CD4-positive, alpha-beta T cell treated with Interferon alpha-2 for 1 hour (primary cell): ENCODE results near the gene NKX6-1.
A peak's percentile ranks its signal among the peaks of the same experiment; 100 is the strongest.

ENCODE experiments used
- DNase-seq, 2 donors: peaks; one replicate each; pipeline ENCODE4 v3.0.0-alpha.2; 2020 to 2022

Gene NKX6-1

DNA sequence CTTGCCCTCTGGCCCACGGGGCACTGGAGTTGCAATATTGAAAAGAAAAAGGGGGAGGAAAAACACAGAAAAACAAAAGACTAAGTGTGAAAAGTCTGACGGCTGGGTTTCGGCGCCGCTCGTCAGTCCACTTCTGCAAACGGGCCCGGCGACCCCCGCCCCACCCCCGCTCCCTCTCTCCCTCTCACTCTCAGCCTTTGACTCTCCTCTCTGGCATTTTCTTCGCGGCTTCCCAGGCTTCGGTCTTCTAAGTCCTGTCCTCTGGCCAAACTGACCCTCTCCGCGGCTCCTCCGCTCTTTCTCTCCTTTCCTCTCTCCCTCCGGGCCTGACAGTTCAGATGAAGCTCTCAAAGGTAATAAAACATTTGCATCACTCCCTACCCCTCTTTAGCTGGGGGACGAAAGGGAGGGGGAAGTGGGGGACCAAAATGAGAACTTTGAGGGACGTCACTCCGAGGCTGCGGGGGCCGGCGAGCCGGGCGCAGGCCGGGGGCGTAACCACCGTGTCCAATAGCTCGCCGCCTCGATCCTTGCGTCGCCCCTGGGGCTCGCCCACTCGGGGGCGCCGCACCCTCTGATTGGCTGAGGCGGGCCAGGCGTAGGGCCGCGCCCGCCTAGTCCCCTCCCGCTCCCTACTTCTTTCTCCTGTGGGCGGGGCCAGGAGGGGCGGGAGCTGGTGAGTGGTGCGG is at the start of gene NKX6-1:
TSS of gene NKX6-1 (minus strand) at position 358 of the 689 bp plus-strand sequence. CDS start 1,064 bp downstream, outside the sequence.
- peak in 1 of 2 donors; percentile 17 for DNase-seq

DNA sequence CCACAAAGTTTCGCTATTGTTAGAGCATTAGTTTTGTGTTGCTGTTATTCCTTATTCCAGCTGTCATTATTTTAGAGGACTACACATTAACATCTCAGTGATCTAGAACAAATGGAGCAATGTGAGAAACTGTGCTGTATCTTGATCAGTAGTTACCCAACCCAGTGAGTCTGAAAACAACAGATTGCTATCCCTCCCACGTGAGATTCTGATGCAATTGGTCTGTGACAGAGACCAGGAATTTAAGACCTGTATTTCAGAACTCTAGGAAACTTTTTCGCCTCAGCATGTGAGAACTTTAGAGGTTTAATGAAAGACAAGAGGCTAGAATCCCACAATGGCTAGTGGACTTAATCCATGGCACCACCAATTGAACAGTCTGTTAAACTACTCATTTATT is 48.1 kb upstream of the NKX6-1 start:
- DNase-seq: no peak

DNA sequence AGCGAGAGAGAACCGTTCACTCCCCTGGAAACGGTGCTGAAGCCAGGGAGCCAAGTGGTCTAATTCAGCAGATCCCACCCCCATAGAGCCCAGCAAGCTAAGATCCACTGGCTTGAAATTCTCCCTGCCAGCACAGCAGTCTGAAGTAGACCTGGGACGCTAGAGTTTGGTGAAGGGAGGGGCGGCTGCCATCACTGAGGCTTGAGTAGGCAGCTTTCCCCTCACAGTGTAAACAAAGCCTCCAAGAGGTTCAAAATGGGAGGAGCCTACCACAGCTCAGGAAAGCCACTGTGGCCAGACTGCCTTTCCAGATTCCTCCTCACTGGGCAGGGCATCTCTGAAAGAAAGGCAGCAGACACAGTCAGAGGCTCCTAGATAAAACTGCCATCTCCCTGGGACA is 46.0 kb upstream of the NKX6-1 start:
- DNase-seq: no peak

DNA sequence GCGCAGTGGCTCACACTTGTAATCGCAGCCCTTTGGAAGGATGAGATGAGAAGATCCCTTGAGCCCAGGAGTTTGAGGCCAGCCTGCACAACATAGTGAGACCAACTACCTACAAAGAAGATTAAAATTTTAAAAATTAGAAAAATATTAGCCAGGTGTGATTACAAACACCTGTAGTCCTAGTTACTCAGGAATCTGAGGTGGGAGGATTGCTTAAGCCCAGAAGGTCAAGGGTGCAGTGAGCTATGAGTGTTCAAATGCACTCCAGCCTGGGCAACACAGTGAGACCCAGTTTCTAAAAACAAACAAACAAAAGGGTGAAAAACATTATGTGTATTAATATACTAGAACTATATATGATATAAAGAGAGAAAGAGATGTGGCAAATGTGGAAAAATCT is 36.8 kb upstream of the NKX6-1 start:
- DNase-seq: no peak

DNA sequence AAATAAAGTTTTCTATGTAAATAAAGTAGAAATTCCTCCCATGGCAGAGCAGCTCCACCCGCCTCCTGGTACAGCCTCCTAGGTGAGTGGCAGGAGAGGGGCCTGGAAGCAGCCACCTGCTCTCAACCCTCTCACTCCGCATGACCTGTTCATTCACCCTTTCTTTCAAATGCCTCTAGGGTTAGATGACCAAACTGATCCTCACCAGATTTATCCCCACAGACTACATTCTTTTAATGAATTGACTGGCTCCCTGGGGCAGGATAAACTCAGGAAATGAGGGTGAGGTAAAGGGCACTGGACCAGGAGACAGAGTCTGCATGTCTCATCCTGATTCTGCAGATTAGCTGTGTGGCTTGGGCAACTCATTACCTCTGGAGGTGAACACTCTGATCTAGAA is 32.6 kb upstream of the NKX6-1 start:
- DNase-seq: no peak

DNA sequence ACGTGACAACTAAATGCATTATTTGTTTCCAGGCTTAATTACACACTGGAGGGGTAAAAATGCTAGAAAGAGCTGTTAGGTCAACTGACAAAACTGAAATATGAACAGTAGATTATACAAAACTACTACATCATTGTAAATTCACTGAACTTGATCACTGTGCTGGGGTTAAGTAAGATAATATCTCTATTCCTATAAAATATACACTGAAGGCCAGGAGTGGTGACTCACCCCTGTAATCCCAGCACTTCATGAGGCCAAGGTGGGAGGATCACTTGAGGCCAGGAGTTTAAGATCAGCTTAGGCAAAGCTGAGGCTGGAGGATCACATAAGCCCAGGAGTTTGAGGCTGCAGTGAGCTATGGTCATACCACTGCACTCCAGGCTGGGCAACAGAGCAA is 31.8 kb upstream of the NKX6-1 start:
- no peak for DNase-seq

DNA sequence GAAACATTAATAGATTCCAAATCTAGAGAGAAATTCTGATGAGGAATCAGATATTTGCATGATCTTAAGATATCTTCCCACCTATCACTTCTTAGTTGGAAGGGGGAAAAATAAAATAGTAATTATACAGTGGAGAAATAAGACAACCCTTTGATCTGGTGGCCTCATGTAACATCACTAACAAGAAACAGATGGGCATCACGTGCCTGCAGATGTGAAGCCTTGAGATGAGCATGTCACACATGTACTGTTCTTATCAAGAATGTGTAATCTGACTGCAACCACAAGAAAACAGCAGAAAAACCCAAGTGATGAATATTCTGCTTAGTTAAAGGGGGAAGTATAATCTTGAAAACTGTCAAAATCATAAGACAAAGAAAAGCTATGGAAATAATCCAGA is 31.4 kb upstream of the NKX6-1 start:
- no peak for DNase-seq

DNA sequence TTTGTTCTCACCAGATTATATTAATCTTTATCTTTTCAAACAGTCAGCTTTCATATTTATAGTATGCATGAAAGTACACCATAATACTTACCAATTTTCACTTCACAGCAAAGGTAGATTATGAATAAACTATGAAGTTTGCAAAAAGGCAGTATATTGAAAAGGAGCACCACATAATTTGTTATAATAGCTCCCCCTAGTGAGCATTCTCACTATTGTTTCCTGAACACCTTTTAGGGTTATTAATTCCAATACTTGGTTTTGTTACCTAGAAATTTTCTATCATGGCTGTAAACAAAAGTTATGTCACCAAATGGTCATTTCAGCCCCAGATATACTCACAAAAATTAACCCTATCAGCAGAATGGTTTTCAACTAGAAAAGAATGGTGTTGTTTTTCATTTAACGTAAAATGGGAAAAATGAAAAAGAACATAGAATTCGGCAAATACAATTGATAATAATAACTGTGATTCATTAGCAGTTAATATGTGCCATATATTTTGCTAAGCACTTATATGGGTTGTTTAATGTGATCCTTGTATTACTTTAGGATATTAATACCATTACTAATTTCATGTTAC is 30.2 kb upstream of the NKX6-1 start:
- peak in 1 of 2 donors; percentile 28 for DNase-seq

DNA sequence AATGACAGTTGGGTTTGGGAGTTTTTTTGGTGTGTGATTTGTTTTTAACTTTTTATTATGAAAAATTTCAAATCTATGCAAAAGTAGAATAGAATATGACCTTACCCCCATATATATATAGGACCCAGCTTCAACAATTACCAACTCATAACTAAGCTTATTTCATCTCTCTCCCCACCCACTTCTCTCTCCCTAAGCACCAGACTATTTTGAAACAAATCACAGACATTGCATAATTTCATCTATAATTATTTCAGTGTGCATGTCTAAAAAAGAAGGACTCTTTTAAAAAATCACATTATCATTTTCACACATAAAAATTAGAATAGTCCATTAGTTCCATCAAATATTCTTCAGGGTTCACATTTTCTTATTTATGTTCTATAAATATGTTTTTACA is 28.3 kb upstream of the NKX6-1 start:
- no peak for DNase-seq

DNA sequence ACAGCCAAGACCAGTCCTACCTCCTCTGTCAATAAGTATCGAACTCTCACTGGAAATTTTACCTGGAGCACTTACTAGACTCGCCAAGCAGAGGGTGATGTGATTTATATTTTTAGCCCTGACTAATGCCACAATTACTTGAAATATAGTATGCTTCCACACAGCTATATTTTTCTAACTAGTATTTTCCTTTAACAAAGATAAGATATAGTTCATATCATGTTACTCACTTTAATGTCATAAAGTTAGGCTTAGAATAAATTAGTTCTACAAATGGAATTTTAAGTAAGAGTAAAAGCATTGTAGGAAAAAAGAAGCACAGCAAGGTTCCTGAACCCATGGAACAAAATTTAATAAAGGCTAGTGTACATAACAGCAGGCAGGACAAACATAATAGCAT is 16.0 kb upstream of the NKX6-1 start:
- no peak for DNase-seq

DNA sequence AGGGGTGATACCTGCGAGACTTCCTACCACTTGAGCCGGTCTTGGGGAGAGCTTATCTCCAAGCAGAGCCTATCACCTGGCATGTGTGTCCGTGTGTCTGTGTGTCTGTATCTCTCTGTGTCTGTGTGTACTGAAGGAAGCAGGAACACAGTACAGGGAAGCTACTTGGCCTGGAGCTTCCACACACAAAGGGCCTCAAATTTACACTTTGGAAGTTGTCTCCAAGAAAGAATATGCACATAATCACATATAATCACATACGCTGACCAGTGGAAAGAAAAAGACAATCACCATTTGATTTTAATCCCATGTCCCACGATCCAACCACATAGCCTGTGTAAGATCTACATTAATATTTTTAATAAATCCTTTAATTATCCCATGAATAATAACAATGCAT is 13.2 kb upstream of the NKX6-1 start:
- no peak for DNase-seq

DNA sequence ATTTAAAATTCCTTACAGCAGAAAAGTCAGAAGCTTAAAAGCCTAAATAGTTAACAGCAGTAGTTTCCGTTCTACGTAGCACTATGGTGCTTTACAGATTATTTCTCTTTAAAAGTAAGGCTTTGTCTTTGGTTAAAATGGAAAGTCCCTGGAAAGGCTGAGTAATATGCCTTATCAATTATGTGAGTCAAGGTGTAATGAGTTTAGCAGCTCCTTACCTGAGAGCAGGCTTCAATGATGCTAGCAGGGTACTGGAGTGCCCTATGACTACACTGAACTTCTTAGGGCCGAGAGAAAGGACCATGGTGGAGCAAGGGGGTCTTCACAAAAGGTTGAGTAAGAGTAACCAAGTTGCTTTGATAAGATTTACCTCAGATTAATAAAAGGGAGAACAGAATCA is 12.6 kb upstream of the NKX6-1 start:
- DNase-seq: no peak

DNA sequence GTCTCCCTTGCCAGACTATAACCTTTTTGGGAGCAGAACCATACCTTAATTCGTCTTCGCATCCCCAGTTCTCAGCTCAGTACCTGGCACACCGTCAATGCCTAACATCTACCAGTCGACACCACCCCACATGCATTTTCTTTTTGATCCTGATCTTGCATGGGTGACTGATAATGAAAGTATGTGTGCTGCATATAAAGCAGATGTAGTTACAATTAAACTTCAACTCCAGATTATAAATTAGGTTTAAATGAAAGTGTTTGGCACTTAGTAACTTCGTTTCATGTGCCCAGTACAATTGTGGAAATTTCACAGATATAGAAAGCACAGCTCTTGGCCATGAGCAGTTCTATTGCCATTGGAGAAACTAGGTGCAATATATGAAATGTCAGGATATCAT is 8.8 kb upstream of the NKX6-1 start:
- no peak for DNase-seq

DNA sequence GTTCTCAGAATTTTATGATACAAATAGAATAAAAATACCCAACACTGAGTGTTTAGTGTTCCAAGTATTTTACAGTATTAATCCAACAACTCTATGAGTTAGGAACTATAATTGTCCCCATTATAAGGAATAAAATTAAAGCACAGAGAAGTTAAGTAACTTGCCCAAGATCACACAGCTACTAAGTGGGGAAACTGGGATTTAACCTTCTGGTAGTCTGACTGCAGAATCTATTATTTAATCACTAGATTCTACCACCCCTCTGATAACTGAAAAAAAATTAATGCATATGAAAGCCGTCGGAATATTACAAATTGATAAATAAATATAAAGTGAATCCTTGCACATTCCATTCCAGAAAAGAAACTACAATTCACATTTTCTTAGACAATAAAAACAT is 5.7 kb upstream of the NKX6-1 start:
- no peak for DNase-seq

DNA sequence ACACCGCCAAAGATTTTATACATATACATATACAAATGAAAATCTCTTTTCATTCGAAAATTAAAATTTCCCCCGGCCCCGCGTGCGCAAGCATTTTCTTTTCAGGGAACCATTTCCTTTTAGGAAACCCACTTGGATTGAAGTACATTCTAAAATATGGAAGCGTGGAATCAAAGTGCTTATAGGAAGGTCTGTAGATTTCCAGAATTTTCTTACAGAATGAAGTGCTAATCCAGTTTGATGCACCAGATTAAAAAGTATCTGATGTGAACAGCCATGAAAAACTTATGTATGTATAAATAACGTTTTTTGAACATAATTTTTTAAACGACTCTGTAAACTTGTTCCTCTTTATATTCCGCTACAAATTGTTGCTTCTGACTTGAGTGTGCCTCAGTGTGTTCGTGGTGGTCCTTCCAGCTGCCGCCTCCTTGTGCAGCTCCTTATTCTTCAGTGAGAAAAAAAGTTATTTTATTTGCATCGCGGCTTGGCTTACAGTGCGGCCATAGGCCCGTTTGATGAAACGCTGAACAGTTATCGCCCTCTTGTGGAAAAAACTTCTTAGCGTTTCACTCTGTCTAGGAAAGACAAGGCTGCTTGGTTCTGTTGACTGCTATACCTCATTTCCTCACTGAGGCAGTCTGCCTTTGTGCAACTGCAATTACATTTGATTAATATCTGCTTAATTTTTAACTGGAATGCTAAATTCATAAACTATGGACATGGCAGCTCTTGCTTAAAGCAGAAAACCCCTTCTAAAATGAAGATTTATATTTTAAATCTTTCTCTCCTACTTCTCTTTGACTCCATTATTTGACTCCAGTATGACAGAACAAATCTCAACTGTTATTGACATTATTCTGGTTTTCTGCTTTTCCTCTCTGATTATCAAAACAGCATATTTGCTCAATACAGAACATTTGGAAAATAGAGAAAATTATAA is 4.7 kb upstream of the NKX6-1 start:
- peak in 1 of 2 donors; percentile 36 for DNase-seq

DNA sequence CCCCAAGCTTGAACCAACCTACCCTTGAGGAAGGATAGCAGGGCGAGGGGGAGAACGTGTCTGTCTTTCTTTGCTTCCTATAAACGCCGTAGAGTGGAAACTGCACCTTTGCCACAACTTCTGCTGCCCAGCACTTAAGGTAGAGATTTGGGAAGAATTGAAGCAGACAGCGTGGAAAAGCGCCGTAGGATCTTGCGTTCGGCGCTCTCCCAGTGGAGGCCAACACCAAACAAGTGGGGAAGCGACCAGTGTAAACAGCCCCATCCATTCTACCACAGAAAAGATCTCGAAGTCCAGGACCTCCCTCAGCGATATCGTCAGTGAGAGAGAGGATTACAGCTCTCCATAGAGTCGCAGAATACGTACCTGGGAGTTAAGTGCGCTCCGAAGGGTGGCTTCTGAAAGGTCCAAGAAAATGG is 3.9 kb upstream of the NKX6-1 start:
- DNase-seq: no peak

DNA sequence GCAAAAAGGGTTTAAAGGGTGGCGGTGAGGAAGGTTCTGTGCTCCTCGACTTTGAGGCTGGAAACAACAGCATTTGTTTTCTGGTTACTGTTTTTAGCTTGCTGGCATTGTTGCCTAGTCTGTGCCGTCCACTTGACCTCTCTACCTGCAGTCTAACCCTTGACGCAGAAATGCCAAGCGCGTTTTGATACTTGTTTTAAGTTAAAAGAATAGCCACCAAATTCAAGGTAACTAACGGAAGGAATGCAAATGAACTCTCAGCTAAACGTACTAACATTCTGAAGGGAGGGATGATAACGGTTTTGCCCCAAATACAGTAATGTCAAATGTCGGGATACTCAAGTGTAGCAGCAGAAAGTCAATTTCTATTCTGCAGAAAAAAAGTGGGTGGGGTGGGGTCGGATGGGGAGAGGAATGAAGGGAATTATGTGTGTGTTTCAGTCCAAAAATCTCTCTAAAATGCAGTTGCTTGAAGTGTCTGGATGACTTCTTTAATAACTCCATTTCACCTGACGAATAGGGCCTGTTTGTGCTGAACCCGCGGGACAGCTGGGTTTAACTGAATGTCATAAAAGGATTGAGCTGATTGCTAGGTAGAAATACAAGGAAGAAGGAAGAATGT is 3.4 kb upstream of the NKX6-1 start:
- no peak for DNase-seq

DNA sequence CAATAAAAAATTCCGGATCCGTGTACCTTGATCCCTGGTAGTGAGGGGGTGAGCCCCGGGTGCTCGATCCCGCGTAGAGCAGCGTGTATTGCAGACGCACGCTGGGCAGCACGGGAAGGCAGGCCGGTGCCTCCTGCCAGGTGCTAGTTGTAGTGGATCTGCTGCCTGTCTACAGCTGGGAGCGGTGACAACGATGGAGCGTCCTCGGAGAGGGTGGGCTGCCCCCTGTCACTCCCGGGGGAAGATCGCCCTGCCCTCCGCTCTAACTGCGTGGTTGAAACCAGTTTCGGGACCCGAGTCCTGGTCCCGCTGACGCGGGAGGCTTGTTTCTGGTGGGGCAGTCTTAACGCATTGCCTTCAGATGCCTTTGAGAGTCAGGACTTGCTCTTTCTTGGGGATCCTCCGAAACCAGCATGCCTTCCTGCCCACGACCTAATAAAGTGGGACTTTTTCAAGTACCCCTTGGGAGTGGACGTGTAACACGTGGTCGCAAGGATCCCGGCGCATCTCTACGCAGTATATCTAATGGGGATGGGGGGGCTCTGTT is 2.7 kb upstream of the NKX6-1 start:
- no peak for DNase-seq

DNA sequence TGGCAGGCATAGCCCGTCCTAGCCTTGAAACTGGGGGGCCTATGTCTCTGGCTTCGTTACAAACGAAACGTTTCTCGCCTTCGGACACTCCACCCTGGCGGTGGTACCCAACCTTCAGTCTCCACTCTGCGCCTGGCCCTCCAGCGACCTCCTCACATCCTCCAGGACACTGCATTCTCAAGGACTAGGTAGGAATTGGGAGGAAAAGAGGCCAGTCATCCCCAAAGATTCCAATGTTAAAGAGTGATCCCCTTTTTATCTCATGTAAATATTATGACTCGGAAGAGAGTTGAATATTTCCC is 2.1 kb upstream of the NKX6-1 start:
- no peak for DNase-seq

DNA sequence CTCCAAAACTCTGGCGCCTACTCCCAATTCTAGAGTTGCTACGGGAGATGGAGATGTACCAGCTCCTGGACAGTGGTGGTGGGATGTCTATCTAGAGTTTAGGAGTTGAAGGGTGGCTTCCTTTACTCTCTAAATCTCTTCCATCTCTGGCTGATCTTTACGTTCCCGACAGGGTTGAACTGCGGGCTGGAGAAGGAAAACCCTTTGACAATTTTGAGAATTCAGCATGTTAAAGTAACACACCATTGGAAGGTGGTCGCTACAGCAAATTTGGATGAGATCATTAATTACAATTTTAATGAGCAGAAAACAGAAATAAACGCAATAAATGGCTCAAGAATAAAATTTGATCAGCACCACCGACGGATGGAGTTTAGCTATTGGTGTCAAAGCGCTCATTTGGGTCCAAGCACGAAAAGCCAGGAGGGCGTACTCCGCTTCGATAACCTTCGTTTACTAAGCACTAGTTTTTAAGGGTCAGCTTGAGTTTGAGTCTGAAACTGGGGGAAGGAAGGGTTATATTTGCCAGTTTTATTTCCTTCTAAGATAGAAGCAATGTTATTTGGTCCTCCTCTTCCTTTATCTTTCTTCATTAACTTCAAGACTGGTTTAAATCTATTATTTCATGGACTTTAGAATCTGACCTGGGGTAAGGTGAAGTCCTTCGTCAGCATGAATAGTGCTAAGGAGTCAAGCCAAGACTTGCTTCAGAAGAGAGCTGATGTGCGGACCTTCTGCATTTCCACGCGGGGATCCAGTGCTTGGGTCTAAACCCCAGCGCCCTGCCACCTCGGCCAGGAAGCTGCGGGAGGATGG is 1.5 kb upstream of the NKX6-1 start:
- DNase-seq: no peak

DNA sequence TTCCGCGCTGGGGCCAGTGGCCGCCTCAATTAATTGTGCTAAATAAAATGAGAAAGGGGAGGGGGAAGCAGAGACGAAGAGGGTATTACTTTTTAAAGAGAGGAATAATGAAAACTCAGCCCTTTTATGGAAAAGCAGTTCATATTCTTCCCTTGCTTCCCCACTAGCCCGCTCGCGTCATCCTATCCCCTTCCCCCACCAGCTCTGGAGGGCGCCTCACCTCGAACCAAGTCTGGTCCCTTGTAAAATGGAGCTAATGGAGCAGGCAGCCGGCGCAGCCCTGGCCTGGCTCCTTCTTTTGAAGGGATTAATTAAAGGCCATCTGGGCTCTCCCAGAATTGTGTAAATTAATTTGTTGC is 511 bp upstream of the NKX6-1 start:
- no peak for DNase-seq

DNA sequence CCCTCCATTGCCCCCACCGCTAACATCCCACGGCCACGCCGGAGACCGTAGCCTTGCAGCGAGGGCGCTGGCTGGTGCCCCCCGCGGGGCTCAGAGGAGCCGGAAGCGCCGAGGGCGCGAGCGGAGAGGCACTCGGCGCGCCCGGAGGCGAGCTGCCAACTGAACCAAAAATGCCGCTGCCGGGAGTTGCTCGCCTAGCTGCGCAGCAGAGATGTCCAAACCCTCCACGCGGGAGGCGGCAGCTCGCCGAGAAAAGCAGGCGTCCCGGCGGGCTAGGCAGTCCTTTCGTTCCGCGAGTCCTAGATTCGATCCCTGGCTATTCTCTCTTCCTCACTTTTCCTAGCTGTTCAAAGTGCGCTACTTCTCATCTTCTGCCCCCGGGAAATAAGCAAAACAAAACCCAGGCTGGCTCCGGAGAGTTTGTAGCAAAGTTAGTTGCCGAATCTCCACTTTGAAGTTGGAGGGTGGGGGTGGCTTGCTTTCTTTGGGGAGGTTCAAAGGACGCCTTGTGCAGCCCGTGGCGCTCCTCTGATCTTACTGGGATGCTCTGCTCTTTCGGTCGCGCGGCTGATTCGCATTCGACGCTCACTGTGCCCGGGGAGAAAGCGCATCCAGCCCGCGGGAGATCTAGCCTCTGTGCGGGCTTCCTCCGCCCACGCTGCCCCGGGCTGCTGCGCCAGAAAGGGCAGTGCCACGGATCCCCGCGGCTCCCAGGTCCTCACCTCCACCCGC is 723 bp downstream of the NKX6-1 start:
- no peak for DNase-seq
